Mesodermal cell (in vitro differentiated cells): ENCODE results near the gene ACACB.

Experiments used
- H3K27ac ChIP-seq: 2 replicates; pipeline ENCODE4 v1.7.0; 2013; ENCODE audit warnings: mild to moderate bottlenecking, low read depth, low read length, moderate library complexity; ENCODE audit not compliant: severe bottlenecking
- H3K36me3 ChIP-seq: 2 replicates; pipeline ENCODE4 v1.7.1; 2013; ENCODE audit warnings: mild to moderate bottlenecking, low read length, moderate library complexity; ENCODE audit not compliant: control insufficient read depth, insufficient read depth
- H3K4me1 ChIP-seq: one replicate; pipeline ENCODE4 v1.7.1; 2013; ENCODE audit warnings: mild to moderate bottlenecking, low read length; ENCODE audit not compliant: insufficient read depth, control insufficient read depth, poor library complexity, severe bottlenecking
- H3K4me3 ChIP-seq: 2 replicates; pipeline ENCODE4 v1.7.0; 2013; ENCODE audit warnings: low read length, control low read depth, mild to moderate bottlenecking; ENCODE audit not compliant: insufficient read depth, poor library complexity, severe bottlenecking; ENCODE audit errors: extremely low read depth
- H3K9me3 ChIP-seq: 2 replicates; pipeline ENCODE4 v1.7.1; 2013; ENCODE audit warnings: mild to moderate bottlenecking, low read length, moderate library complexity; ENCODE audit not compliant: control insufficient read depth
- WGBS, 2 experiments: methylation state at CpG; one replicate each; pipeline ENCODE4 v1.1.5; 2013; ENCODE audit warnings: missing lambda C conversion rate in 2 of 2; ENCODE audit not compliant: insufficient coverage in 2 of 2; 5-methylcytosine and 5-hydroxymethylcytosine counted together

Gene ACACB

DNA sequence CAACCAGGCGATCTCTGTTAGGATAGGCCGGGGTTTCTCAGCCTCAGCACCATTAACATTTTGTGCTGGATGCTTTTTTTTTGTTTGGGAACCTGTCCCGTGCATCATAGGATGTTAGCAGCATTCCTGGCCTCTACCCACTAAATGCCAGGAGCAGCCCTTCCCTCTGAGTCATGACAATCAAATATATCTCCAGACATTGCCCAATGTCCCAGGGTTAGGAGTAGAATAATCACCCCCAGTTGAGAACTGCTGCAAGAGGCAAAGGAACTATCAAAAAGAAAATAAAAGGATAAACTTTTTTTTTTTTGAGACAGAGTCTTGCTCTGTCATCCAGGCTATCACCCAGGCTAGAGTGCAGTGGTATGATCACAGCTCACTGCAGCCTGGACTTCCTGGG, 76.0 kb downstream of the ACACB start:
- WGBS, 2 experiments = 83 to 100% methylated on average over 1 to 2 of the region's 3 CpGs
- no peak overlapping the region for H3K27ac ChIP-seq

DNA sequence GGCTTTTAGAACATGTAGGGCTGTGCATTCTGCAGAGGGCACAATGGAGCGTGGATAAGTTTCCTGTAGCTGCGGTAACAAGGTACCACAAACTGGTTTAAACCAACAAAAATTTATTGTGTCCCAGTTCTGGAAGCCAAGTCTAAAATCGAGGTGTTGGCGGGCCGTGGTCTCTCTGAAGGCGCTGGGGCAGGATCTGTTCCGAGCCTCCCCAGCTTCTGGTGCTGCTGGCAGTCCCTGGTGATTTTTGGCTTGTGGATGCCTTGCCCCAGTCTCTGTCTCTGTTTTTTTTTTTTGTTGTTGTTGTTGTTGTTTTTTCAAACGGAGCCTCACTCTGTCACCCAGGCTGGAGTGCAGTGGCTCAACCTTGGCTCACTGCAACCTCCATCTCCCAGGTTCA, 77.5 kb downstream of the ACACB start:
- Histone ChIP-seq H3K36me3 (no peaks in the 10 kb centered on the region), H3K27ac (no peak overlapping the region), H3K4me1 (peaks cover 5% of the 10 kb centered on the region), H3K4me3 (no peak overlapping the region), H3K9me3 (no peaks in the 10 kb centered on the region)
- WGBS, 2 experiments = 91 to 95% methylated on average over 5 to 7 of the region's 8 CpGs

More for the DNA sequence above, 76.0 kb downstream of the ACACB start:
- H3K4me1 ChIP-seq = peaks cover 5% of the 10 kb centered on the region
- H3K36me3 ChIP-seq = no peaks in the 10 kb centered on the region
- H3K9me3 ChIP-seq = no peaks in the 10 kb centered on the region
- H3K4me3 ChIP-seq = no peak overlapping the region

DNA sequence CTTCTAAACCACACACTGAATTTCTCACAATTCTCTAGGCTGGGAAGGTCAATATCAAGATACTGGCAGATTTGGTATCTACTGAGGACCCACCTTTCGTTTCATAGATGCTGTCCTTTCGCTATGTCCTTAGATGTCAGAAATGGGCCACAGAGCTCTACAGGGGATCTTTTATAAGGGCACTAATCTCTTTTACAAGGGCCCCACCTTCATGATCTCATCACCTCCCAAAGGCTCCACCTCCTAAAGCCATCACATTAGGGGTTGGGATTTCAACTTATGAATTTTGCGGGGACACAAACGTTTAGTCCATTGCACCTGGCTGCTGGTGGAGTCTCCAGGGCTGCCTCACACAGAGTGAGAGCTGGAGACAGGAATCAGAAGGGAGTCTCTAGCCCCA, 79.9 kb downstream of the ACACB start:
- no peaks in the 10 kb centered on the region for H3K9me3 ChIP-seq
- H3K4me3 ChIP-seq = no peak overlapping the region
- no peak overlapping the region for H3K27ac ChIP-seq
- 96 to 100% methylated on average over 4 of the region's 4 CpGs for WGBS, 2 experiments
- H3K4me1 ChIP-seq = peaks cover 5% of the 10 kb centered on the region
- no peaks in the 10 kb centered on the region for H3K36me3 ChIP-seq

DNA sequence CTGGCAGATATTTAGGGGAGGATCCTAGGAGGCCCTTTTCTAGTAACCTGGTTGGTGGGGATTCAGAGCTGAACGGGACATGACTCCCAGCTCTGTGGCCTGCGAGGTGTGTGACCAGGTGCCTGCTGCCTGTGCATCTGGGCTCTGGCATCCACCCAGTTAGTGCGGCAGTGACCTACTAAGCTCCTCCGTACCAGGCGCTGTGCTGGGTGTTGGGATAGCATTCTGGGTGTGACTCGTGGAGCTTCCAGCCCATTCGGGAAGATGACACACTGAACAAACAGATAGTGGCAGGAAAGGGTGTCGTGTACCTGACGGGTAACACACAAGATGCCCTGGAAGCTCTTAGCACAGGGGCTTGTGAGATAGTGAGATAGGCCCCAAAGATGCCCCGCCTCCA, 80.9 kb downstream of the ACACB start:
- 94 to 96% methylated on average over 10 of the region's 10 CpGs for WGBS, 2 experiments
- H3K4me1 ChIP-seq = peaks cover 5% of the 10 kb centered on the region
- no peak overlapping the region for H3K27ac ChIP-seq
- no peaks in the 10 kb centered on the region for H3K9me3 ChIP-seq
- no peak overlapping the region for H3K4me3 ChIP-seq
- no peaks in the 10 kb centered on the region for H3K36me3 ChIP-seq

DNA sequence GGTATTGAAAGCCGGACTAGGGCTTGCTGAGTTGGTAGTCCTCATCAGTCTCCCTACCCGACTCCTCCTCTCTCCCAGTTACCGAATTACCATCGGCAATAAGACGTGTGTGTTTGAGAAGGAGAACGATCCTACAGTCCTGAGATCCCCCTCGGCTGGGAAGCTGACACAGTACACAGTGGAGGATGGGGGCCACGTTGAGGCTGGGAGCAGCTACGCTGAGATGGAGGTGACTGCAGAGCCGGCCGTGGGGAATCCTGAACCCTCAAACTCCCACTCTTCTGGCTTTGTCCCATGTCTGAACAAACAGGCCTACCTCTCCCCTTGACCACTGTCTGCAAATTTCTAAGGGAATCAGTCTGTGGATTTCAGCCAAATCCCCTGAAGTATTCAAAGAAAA, 82.9 kb downstream of the ACACB start:
- no peak overlapping the region for H3K27ac ChIP-seq
- H3K4me1 ChIP-seq = peaks cover 5% of the 10 kb centered on the region
- no peaks in the 10 kb centered on the region for H3K9me3 ChIP-seq
- no peaks in the 10 kb centered on the region for H3K36me3 ChIP-seq
- H3K4me3 ChIP-seq = no peak overlapping the region
- WGBS, 2 experiments = 95% methylated on average over 6 to 8 of the region's 11 CpGs

DNA sequence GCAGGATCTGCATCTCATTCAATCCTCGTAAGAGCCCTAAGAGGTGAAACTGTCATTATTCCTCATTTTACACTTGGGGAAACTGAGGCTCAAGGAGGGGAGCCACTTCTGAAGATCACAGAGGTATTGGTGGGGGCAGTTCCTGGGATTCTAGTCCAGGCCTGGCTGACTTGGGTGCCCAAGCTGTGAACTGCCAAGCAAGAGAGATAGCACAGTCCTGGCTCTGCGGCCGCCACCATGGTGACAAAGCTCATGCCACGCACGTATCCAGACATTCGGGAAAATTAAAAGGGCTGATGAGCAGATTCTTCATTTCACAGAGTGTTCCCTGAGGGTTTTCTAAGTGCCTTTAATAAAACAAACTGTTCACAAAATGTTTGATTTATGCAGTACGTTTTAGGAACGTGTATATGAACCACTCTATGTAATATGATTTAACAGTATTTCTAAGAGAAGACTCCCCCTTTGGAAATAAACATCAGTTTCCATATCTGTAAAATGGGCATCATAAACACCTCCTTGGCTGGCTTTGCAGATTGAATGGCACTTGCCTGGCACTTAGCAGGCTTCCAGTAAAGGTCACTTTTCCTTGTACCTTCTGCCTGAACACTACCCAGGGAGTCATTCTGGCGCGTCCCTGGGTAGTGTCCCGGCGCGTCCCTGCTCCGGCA, 84.6 kb downstream of the ACACB start:
- WGBS, 2 experiments = 95 to 99% methylated on average over 9 to 11 of the region's 14 CpGs

DNA sequence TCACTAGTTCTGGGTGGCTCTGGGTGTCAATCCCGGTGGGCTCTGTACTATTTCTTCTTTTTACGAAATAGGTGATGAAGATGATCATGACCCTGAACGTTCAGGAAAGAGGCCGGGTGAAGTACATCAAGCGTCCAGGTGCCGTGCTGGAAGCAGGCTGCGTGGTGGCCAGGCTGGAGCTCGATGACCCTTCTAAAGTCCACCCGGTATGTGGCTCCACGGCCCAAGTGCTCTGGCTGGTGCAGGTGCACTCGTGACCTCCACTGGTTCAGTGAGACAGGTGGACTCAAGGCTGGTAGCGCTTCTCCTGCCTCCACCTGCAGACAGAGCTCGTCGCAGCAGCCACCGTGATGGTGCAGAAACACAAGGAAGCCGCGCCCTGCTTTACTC, 85.1 kb downstream of the ACACB start:
- WGBS, 2 experiments = 93 to 94% methylated on average over 17 of the region's 17 CpGs

More for the DNA sequence above, 84.6 kb downstream of the ACACB start:
- no peak overlapping the region for H3K4me3 ChIP-seq
- no peaks in the 10 kb centered on the region for H3K4me1 ChIP-seq
- no peaks in the 10 kb centered on the region for H3K9me3 ChIP-seq
- H3K36me3 ChIP-seq = no peaks in the 10 kb centered on the region
- H3K27ac ChIP-seq = no peak overlapping the region

DNA sequence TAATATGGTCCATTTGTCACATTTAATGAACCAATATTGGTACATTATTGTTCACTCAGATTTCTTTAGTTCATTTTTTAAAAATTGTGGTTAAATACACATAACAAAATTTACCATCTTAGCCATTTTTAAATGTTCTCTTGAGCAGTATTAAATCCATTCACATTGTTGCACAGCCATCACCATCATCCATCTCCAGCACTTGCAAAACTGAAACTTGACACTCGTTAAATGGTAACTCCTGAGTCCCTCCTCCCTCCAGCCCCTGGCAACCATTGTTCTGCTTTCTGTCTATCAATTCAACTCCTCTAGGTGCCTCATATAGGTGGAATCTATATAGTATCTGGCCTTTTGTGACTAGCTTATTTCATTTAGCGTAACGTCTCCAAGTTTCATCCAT, 86.4 kb downstream of the ACACB start:
- WGBS, 2 experiments = 100% methylated on average over 2 of the region's 3 CpGs; no CpG with 5 or more reads in 1 of the 2 experiments
- no peak overlapping the region for H3K27ac ChIP-seq
- H3K36me3 ChIP-seq = no peaks in the 10 kb centered on the region
- H3K9me3 ChIP-seq = no peaks in the 10 kb centered on the region
- H3K4me3 ChIP-seq = no peak overlapping the region
- no peaks in the 10 kb centered on the region for H3K4me1 ChIP-seq

More for the DNA sequence above, 85.1 kb downstream of the ACACB start:
- Histone ChIP-seq H3K36me3 (no peaks in the 10 kb centered on the region), H3K9me3 (no peaks in the 10 kb centered on the region), H3K4me1 (no peaks in the 10 kb centered on the region), H3K27ac (no peak overlapping the region), H3K4me3 (no peak overlapping the region)

DNA sequence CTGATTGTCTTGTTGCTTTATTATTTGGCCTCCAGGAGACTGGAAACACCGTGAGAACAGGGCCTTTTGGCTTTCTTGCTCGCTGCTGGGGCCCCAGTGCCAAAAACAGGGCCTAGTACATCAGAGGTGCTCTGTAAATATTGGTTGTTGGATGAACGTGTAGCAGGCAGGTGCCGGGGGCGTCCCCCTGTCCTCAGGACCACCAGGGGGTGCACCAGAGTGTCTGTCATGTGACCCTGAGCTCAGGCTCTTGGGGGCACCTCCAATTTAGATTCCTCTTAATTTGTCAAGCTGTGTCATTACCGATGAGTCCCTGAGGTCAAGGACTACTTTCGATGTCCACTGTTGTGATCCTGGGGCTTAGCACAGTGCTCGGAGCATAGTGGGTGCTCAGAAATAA, 87.1 kb downstream of the ACACB start:
- Histone ChIP-seq H3K36me3 (no peaks in the 10 kb centered on the region), H3K4me1 (no peaks in the 10 kb centered on the region), H3K4me3 (no peak overlapping the region), H3K27ac (no peak overlapping the region), H3K9me3 (no peaks in the 10 kb centered on the region)
- WGBS, 2 experiments = 90 to 94% methylated on average over 7 of the region's 8 CpGs

DNA sequence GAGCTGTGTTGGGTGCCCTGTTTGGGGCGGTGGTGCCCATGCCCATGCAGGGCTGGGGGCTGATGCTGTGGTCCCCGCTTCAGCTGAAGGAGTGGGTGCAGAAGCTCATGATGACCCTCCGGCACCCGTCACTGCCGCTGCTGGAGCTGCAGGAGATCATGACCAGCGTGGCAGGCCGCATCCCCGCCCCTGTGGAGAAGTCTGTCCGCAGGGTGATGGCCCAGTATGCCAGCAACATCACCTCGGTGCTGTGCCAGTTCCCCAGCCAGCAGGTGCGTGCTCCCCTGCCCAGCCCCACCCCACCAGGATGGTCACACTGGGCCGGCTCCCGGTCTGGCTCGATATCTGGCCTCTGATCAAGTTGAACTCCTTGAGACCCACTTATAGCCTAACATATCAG, 92.7 kb downstream of the ACACB start:
- Histone ChIP-seq H3K36me3 (no peaks in the 10 kb centered on the region), H3K4me3 (no peak overlapping the region), H3K9me3 (no peaks in the 10 kb centered on the region), H3K4me1 (no peaks in the 10 kb centered on the region), H3K27ac (no peak overlapping the region)
- whole genome bisulfite sequencing, 2 experiments = 93 to 95% methylated on average over 14 of the region's 14 CpGs

DNA sequence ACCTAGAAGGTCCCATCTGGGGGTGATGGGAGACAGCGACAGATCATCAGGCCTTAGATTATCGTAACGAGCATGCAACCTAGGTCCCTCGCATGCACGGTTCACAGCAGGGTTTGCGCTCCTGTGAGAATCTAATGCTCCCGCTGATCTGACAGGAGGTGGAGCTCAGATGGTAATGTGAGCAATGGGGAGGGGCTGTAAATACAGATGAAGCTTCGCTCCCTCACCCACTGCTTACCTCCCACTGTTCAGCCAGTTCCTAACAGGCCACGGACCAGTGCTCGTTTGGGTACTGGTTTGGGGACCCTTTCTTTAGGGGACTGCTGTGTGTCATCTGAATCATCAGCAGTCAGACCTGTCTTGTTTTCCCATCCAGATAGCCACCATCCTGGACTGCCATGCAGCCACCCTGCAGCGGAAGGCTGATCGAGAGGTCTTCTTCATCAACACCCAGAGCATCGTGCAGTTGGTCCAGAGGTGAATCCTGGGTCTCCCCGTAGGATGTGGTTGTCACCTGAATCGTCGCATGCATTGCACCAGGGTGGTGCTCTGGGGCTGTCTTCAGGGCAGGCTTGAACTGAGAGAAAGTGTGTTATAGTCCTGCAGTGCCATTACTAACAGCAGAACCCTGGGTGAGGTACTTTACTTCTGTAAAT, 96.2 kb downstream of the ACACB start:
- WGBS, 2 experiments = 86 to 91% methylated on average over 11 to 14 of the region's 16 CpGs
- H3K36me3 ChIP-seq = no peaks in the 10 kb centered on the region

More for the DNA sequence above, 96.2 kb downstream of the ACACB start:
- Histone ChIP-seq H3K27ac (no peak overlapping the region), H3K4me1 (no peaks in the 10 kb centered on the region), H3K9me3 (no peaks in the 10 kb centered on the region), H3K4me3 (no peak overlapping the region)
